ENCODE data around the gene EPS15.

The EPS15 gene

DNA sequence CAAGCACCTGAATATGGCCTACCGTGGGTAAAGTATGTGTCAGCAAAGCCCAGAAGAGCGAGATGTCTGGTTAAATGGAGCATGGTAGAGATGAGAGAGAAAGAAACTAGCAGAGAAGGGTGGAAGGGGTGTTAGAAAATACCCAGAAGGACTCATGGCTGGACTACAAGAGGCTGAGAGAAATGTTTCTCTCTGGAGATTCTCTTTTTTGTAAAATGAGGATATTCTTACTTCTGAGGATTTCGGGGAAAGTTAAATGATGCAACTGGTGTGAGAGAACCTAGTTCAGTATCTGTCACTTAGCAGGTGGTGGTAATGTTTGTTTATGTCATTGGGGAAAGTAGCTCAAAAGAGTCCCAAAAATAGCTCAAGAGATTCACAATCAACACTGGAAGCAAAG, 7.2 kb upstream of the EPS15 start:
- peaks cover 0 to 2% of the 10 kb centered on the region in 2 donors for H3K36me3 ChIP-seq (ENCODE audit: control insufficient read depth in 1 of 2, insufficient read depth in 2 of 2, low read length in 2 of 2)
- no peak overlapping the region for H3K9ac ChIP-seq (ENCODE audit: low read depth in 1 of 2, low read length in 2 of 2)
- no peaks in the 10 kb centered on the region for H3K9me3 ChIP-seq (ENCODE audit: control insufficient read depth in 1 of 2, low read length in 2 of 2)
- no peak overlapping the region for H3K27ac ChIP-seq (ENCODE audit: low read depth, low read length)
- no peak overlapping the region for H3K4me3 ChIP-seq (ENCODE audit: low read depth in 1 of 2, low read length in 2 of 2)
- H3K4me1 ChIP-seq (ENCODE audit: control insufficient read depth in 1 of 2, insufficient read depth in 2 of 2, low read length in 2 of 2) = peaks cover 0 to under 1% of the 10 kb centered on the region in 2 donors
- no peaks in the 10 kb centered on the region for H3K27me3 ChIP-seq (ENCODE audit: control insufficient read depth in 1 of 2, insufficient read depth in 2 of 2, low read length in 2 of 2)

DNA sequence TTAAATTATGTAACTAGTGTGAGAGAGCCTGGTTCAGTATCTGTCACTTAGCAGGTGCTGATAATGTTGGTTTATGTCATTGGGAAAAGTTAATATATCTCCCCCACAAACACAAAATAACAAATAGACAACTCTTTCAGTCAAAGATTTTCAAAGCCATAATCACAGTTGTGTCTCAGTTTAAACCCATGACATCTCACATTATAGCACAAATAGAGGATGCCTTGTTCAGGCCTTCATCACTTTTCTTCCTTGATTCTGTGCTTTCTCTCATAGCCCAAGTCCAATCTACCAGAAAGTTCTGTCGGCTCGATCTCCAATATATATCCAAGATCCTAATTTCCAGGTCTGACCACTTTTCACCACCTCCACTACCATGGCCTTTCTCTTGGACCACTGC, 6.2 kb upstream of the EPS15 start:
- H3K27ac ChIP-seq (ENCODE audit: low read depth, low read length) = no peak overlapping the region
- H3K36me3 ChIP-seq (ENCODE audit: control insufficient read depth in 1 of 2, insufficient read depth in 2 of 2, low read length in 2 of 2) = peaks cover 0 to 2% of the 10 kb centered on the region in 2 donors
- H3K9ac ChIP-seq (ENCODE audit: low read depth in 1 of 2, low read length in 2 of 2) = no peak overlapping the region
- H3K27me3 ChIP-seq (ENCODE audit: control insufficient read depth in 1 of 2, insufficient read depth in 2 of 2, low read length in 2 of 2) = no peaks in the 10 kb centered on the region
- H3K4me3 ChIP-seq (ENCODE audit: low read depth in 1 of 2, low read length in 2 of 2) = no peak overlapping the region
- H3K4me1 ChIP-seq (ENCODE audit: control insufficient read depth in 1 of 2, insufficient read depth in 2 of 2, low read length in 2 of 2) = peaks cover 7 to 8% of the 10 kb centered on the region in 2 donors
- H3K9me3 ChIP-seq (ENCODE audit: control insufficient read depth in 1 of 2, low read length in 2 of 2) = no peaks in the 10 kb centered on the region

DNA sequence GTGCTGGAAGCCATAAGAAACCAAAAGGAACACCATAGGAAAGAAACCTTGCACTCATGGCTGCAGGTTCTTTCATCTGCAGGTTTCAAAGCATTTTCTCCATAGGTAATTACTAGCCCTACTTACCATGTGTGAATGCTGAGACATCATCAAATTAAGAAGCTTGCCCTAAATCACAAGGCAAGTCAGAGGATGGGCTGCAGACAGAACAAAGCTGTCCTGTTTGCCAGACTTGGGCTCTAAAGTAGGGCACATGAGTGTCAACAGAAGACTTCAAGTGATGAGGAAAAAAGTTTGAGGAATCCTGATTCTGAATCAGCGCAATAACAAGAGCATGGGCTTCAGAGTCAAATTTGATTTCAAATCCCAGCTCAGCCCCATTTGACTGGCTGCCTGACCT, 5.8 kb upstream of the EPS15 start:
- H3K36me3 ChIP-seq (ENCODE audit: control insufficient read depth in 1 of 2, insufficient read depth in 2 of 2, low read length in 2 of 2) = peaks cover 0 to 2% of the 10 kb centered on the region in 2 donors
- H3K27me3 ChIP-seq (ENCODE audit: control insufficient read depth in 1 of 2, insufficient read depth in 2 of 2, low read length in 2 of 2) = no peaks in the 10 kb centered on the region
- H3K4me1 ChIP-seq (ENCODE audit: control insufficient read depth in 1 of 2, insufficient read depth in 2 of 2, low read length in 2 of 2) = peaks cover 12% of the 10 kb centered on the region in 2 donors
- H3K9ac ChIP-seq (ENCODE audit: low read depth in 1 of 2, low read length in 2 of 2) = no peak overlapping the region
- no peak overlapping the region for H3K27ac ChIP-seq (ENCODE audit: low read depth, low read length)
- no peak overlapping the region for H3K4me3 ChIP-seq (ENCODE audit: low read depth in 1 of 2, low read length in 2 of 2)
- H3K9me3 ChIP-seq (ENCODE audit: control insufficient read depth in 1 of 2, low read length in 2 of 2) = no peaks in the 10 kb centered on the region

DNA sequence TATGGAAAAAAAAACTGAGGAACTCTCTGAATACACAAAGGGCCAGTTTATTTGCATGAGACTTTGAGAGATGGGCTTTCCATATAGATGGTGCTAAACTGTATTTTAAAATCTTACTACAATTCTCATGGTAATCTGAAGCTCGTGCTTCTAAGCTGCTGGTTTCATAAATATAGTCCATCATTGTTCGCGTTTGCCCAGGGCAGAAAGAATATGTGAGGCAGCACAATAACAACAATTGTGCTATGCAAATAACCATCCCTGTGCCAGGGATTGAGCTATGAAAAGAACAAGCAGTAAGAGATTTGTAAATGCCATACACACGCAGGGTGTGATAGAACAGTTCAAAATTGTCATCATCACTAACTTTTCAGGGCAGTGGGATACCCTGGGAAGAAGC, 4.9 kb upstream of the EPS15 start:
- Histone ChIP-seq H3K4me3 (ENCODE audit: low read depth in 1 of 2, low read length in 2 of 2) (no peak overlapping the region), H3K9ac (ENCODE audit: low read depth in 1 of 2, low read length in 2 of 2) (no peak overlapping the region), H3K36me3 (ENCODE audit: control insufficient read depth in 1 of 2, insufficient read depth in 2 of 2, low read length in 2 of 2) (peaks cover 0 to 2% of the 10 kb centered on the region in 2 donors), H3K27ac (ENCODE audit: low read depth, low read length) (no peak overlapping the region), H3K4me1 (ENCODE audit: control insufficient read depth in 1 of 2, insufficient read depth in 2 of 2, low read length in 2 of 2) (peaks cover 16 to 17% of the 10 kb centered on the region in 2 donors), H3K27me3 (ENCODE audit: control insufficient read depth in 1 of 2, insufficient read depth in 2 of 2, low read length in 2 of 2) (no peaks in the 10 kb centered on the region), H3K9me3 (ENCODE audit: control insufficient read depth in 1 of 2, low read length in 2 of 2) (no peaks in the 10 kb centered on the region)

DNA sequence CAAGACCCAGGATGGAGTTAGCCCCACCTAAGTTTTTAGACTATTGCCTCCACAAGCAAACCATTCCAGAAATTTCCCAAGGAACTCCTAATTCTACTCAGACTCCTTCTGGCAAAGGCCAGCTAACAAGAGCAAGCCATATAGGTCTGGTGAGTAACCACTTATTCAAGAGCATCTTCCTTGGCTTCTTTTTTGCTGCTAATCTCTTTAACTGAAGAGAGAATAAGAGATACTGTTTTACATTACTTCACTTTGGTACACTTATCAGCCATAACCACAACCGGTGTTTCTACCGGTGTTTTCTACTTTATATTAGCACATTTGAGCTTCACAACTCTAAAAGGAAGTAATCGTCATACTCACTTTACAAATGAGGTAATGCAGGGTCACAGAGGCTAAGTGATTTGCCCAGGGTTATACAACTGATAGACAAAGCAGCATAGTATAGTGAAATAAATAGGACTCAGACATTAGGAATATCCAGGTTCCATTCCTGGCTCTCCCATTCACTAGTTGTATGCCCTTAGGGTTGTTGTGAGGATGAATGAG, 1.7 kb upstream of the EPS15 start:
- peaks cover 0 to 2% of the 10 kb centered on the region in 2 donors for H3K36me3 ChIP-seq (ENCODE audit: control insufficient read depth in 1 of 2, insufficient read depth in 2 of 2, low read length in 2 of 2)

DNA sequence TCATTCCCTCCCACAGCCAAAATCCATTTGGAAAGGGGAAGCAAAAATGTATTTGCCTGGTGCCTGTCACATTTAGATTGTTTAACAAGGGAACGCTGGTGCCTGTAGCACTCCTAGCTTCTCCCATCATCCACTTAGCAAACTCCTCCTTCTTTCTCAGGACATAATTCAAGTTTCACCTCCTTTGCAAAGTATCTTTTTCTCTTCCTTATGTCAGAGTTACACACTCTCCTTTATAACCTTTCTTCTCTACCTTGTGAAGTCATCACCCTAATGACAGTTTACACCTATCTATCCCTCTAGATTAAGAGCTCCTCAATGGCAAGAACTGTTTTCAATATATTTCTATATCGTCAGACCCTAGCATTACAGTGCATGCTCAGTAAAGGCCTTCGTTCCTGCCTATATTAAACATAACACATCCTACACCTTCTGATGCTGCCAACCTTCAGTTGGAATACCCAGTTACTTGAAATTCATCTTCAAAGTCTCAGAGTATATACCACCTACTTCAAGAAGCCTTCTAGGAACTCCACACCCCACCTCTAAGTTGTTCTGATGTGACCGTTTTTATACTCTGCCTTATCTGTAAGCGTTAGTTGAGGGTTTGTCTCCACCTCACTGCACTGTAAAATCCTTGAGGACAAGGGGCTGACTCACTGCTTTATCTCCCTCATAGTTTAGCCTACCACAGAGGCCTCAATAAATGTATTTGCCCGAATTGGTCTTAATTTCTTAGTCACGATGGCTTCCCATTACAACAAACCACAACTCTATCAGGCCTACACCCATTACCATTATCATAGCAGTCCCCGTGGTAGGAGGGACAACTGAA, 1.0 kb upstream of the EPS15 start:
- H3K9me3 ChIP-seq (ENCODE audit: control insufficient read depth in 1 of 2, low read length in 2 of 2) = no peaks in the 10 kb centered on the region
- no peak overlapping the region for H3K27ac ChIP-seq (ENCODE audit: low read depth, low read length)
- no peak overlapping the region for H3K9ac ChIP-seq (ENCODE audit: low read depth in 1 of 2, low read length in 2 of 2)
- H3K36me3 ChIP-seq (ENCODE audit: control insufficient read depth in 1 of 2, insufficient read depth in 2 of 2, low read length in 2 of 2) = peaks cover 0 to 2% of the 10 kb centered on the region in 2 donors
- peaks cover 44 to 47% of the 10 kb centered on the region in 2 donors for H3K4me1 ChIP-seq (ENCODE audit: control insufficient read depth in 1 of 2, insufficient read depth in 2 of 2, low read length in 2 of 2)
- no peaks in the 10 kb centered on the region for H3K27me3 ChIP-seq (ENCODE audit: control insufficient read depth in 1 of 2, insufficient read depth in 2 of 2, low read length in 2 of 2)
- H3K4me3 ChIP-seq (ENCODE audit: low read depth in 1 of 2, low read length in 2 of 2) = peak overlapping the region in 1 of 2 donors; percentile 2

More for the DNA sequence above, 1.7 kb upstream of the EPS15 start:
- Histone ChIP-seq H3K27ac (ENCODE audit: low read depth, low read length) (no peak overlapping the region), H3K9me3 (ENCODE audit: control insufficient read depth in 1 of 2, low read length in 2 of 2) (no peaks in the 10 kb centered on the region), H3K9ac (ENCODE audit: low read depth in 1 of 2, low read length in 2 of 2) (no peak overlapping the region), H3K27me3 (ENCODE audit: control insufficient read depth in 1 of 2, insufficient read depth in 2 of 2, low read length in 2 of 2) (no peaks in the 10 kb centered on the region), H3K4me3 (ENCODE audit: low read depth in 1 of 2, low read length in 2 of 2) (peak overlapping the region in 1 of 2 donors; percentile 2), H3K4me1 (ENCODE audit: control insufficient read depth in 1 of 2, insufficient read depth in 2 of 2, low read length in 2 of 2) (peaks cover 37 to 40% of the 10 kb centered on the region in 2 donors)

DNA sequence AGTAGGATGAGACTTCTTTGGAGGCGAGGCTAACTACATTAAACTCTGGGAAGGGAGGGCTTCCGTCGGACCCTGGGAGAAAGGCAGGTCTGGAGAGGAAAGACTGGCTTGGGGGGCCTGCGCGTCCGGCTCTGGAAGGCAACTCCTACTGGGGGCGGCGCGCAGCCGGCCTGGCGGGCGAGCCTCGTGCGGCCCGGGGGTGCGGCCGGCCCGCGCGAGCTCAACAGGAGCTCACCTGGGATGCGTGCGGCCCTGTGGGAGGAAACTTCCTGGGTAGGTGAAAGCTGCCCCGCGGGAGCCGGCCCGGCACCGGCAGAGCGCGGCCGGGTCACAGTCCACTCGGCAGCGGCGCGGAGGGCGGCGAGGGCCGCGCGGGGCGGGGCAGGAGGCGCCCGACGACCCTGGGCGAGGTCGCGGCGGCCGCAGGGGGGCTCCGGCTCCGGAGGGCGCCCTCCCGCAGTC, 449 bp downstream of the EPS15 start:
- H3K27ac ChIP-seq (ENCODE audit: low read depth, low read length) = peak overlapping the region; percentile 94
- peaks cover 52 to 58% of the 10 kb centered on the region in 2 donors for H3K4me1 ChIP-seq (ENCODE audit: control insufficient read depth in 1 of 2, insufficient read depth in 2 of 2, low read length in 2 of 2)
- H3K4me3 ChIP-seq (ENCODE audit: low read depth in 1 of 2, low read length in 2 of 2) = peak overlapping the region; percentile 96 to 97
- H3K36me3 ChIP-seq (ENCODE audit: control insufficient read depth in 1 of 2, insufficient read depth in 2 of 2, low read length in 2 of 2) = no peaks in the 10 kb centered on the region
- no peaks in the 10 kb centered on the region for H3K9me3 ChIP-seq (ENCODE audit: control insufficient read depth in 1 of 2, low read length in 2 of 2)
- no peaks in the 10 kb centered on the region for H3K27me3 ChIP-seq (ENCODE audit: control insufficient read depth in 1 of 2, insufficient read depth in 2 of 2, low read length in 2 of 2)
- peak overlapping the region; percentile 98 to 99 for H3K9ac ChIP-seq (ENCODE audit: low read depth in 1 of 2, low read length in 2 of 2)

DNA sequence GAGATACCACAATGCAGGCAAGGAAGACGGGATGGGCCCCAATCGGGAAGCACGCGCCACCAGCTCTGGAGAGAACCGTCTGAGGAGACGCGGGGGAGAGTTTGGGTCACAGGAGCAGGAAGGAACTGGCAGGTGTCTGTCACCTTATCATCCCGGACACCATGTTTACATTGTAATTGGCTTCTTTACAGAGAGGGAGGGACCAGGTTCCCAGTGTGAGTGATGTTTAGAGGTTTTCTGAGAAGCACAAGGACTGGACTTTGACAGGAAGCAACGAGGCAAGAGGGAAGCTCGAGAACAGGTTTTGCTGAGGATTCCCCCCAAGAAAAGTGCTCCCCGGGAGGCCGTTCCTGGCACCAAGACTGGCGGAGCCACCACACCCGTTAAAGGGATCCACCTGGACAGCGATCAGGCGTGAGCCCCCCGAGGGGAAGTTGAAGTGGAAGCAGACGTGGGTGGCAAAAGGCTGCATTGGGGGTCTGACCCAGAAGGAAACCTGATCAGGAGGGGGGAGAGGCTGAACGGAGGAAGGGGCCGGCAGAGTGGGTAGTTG, 957 bp downstream of the EPS15 start:
- peak overlapping the region; percentile 98 to 99 for H3K9ac ChIP-seq (ENCODE audit: low read depth in 1 of 2, low read length in 2 of 2)
- no peaks in the 10 kb centered on the region for H3K36me3 ChIP-seq (ENCODE audit: control insufficient read depth in 1 of 2, insufficient read depth in 2 of 2, low read length in 2 of 2)
- H3K4me1 ChIP-seq (ENCODE audit: control insufficient read depth in 1 of 2, insufficient read depth in 2 of 2, low read length in 2 of 2) = peaks cover 52 to 58% of the 10 kb centered on the region in 2 donors
- peak overlapping the region; percentile 96 to 97 for H3K4me3 ChIP-seq (ENCODE audit: low read depth in 1 of 2, low read length in 2 of 2)
- no peaks in the 10 kb centered on the region for H3K27me3 ChIP-seq (ENCODE audit: control insufficient read depth in 1 of 2, insufficient read depth in 2 of 2, low read length in 2 of 2)
- H3K9me3 ChIP-seq (ENCODE audit: control insufficient read depth in 1 of 2, low read length in 2 of 2) = no peaks in the 10 kb centered on the region
- H3K27ac ChIP-seq (ENCODE audit: low read depth, low read length) = peak overlapping the region; percentile 94

DNA sequence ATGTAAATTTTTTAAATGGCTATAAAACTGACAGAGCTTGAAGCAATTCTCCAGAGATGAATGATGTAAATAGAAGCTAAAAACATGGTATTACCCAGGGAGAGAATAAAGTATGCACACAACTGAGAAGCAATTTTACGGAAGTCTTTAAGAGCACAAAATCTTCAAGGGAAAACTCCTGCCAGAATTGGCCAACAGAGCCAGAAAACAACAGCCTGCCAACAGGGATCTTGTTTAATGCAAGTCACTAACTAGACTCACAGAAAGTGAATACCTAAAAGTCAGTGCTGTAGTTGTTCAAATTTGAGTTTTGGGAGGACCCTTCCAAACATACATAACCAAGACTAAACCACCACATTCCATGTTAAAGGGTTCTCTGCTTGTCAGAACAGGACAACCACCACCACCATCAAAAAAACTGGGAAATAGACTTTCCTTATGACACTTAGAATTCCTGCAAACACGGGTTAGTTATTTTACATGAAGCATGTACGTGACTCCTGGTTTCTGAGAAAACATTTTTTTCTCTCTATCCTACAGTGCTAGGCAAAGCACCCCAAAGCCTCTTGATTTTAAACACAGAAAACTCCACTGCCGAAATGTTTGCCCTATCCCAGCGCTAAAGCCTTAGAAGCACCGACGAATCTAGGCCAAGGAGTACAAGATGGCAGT, 1.6 kb downstream of the EPS15 start:
- Histone ChIP-seq H3K27me3 (ENCODE audit: control insufficient read depth in 1 of 2, insufficient read depth in 2 of 2, low read length in 2 of 2) (no peaks in the 10 kb centered on the region), H3K4me3 (ENCODE audit: low read depth in 1 of 2, low read length in 2 of 2) (peak overlapping the region; percentile 96 to 97), H3K27ac (ENCODE audit: low read depth, low read length) (peak overlapping the region; percentile 94), H3K4me1 (ENCODE audit: control insufficient read depth in 1 of 2, insufficient read depth in 2 of 2, low read length in 2 of 2) (peaks cover 52 to 58% of the 10 kb centered on the region in 2 donors), H3K36me3 (ENCODE audit: control insufficient read depth in 1 of 2, insufficient read depth in 2 of 2, low read length in 2 of 2) (no peaks in the 10 kb centered on the region), H3K9me3 (ENCODE audit: control insufficient read depth in 1 of 2, low read length in 2 of 2) (no peaks in the 10 kb centered on the region), H3K9ac (ENCODE audit: low read depth in 1 of 2, low read length in 2 of 2) (peak overlapping the region; percentile 98 to 99)

Measured in duodenal mucosa (tissue), 2 donors.